HG03108 (cell line): ENCODE results near the gene GIMAP6.
"Not testable (repeated sequence)": the region's sequence is repeated elsewhere in the genome, so short reads cannot be mapped to it uniquely, and the experiment has no call there.

Source experiments
- ATAC-seq: cut with Tn5 transposase; IDR thresholded peaks from one replicate; pipeline ENCODE4 v1.9.1; 2021; ENCODE audit warnings: moderate library complexity; ENCODE audit not compliant: unreplicated experiment

The GIMAP6 gene

DNA sequence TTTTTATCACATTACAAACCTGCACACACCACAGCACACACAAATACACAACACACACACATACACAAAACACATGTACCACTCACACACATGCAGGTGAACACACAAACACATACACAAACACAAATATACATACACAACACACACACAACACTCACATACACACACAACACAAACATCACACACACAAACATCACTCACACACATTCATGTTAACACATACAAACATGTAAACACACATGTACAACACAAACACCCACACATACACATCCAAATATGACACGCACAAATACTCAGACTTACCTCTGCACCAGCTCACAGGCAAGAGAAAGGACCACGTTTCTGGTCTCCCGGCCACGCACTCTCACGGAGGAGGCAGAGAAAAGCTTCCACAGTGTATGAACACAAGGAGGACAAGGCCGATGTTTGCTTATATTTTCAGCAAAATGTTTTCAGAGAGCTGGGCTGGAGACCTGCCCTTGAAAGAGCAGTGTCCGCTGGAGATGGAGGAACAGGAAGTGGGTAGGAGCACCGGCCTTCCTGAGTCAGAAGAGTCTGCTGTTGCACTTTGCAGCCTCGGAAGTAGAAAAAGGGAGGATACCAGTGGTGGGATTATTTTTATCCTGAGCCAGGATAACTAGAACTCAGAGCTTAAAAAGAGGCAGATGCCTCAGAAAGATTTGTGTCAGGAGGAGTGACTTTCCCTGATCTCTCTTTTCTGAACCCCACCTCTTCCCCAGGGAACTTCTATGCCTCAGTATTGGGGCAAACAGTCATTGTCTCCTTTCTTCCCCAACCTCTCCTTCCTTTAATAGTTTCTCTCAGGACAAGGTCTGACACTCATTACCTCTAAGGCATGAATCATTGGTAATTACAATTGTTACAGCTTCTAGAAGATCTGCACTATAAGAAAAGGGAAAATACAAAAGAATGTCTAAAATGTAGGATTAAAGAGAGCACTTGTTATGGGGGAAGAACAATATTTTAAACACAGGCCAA is at the start of gene GIMAP6:
GIMAP6 (minus strand) TSS at position 520 of the 999 bp plus-strand sequence. CDS start 2,243 bp downstream, outside the sequence.
- peak; percentile 83 for ATAC-seq

DNA sequence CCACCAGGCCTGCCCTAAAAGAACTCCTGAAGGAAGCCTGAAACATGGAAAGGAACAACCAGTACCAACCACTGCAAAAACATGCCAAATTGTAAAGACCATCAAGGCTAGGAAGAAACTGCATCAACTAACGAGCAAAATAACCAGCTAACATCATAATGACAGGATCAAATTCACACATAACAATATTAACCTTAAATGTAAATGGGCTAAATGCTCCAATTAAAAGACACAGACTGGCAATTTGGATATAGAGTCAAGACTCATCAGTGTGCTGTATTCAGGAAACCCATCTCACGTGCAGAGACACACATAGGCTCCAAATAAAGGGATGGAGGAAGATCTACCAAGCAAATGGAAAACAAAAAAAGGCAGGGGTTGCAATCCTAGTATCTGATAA is 48.2 kb upstream of the GIMAP6 start:
- not testable (repeated sequence) for ATAC-seq

DNA sequence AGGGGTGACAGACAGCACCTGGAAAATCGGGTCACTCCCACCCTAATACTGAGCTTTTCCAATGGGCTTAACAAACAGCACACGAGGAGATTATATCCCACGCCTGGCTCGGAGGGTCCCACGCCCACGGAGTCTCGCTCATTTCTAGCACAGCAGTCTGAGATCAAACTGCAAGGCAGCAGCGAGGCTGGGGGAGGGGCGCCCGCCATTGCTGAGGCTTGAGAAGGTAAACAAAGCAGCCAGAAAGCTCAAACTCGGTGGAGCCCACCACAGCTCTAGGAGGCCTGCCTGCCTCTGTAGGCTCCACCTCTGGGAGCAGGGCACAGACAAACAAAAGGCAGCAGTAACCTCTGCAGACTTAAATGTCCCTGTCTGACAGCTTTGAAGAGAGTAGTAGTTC is 46.4 kb upstream of the GIMAP6 start:
- ATAC-seq, result not testable (repeated sequence)

DNA sequence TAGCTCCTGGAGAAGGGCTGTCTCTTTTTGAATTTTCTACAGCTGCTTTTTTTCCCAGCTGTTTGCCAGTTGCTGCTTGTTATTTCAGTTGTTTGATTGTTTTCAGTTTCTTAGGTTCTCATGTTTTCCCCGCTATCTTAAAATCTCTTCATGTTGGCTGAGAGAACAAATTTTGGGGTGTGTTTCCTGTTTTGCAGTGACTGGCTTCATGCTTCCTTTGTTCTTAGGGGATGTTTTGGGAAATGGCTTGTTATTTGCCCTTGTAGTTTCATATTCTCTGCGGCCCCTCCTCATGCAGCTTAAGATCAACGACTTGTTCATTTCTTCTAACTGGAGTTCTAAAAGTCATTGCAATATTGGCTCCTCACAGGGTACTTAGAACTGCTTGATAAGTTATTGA is 44.7 kb upstream of the GIMAP6 start:
- not testable (repeated sequence) for ATAC-seq

DNA sequence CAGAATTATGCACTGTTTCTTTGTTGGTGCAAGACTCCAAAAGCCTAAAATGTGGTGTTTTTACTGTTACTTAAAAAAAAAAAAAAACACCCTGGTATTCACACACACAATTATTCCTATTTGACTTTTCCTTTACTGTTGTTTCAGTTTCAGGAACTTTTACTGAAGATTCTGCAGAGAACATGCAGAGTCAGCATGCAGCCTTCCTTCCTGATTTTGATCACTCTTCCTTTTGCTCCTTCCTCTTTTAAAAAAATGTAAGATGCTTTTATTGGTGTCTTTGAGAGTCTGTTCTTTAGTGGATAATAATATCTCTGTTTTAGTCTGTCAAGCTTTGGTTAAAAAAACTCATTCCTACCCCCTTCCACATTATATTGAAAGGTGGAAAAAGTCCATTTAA is 44.1 kb upstream of the GIMAP6 start:
- ATAC-seq, result not testable (repeated sequence)

DNA sequence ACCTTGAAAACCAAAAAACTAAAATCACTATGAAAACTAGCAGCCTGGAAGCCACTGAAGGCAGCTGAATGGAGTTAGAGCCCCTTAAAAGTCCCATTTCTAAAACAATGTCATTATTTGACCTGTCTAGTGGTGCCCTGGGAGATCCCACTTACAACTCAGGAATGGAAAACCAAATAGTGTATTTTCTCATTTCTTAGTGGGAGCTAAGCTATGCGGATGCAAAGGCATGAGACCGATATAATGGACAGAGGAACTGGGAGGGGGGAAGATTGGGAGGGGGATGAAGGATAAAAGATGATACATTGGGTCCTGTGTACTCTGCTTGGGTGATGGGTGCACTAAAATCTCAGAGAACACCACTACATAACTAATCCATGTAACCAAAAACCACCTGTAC is 43.5 kb upstream of the GIMAP6 start:
- ATAC-seq, result no peak

DNA sequence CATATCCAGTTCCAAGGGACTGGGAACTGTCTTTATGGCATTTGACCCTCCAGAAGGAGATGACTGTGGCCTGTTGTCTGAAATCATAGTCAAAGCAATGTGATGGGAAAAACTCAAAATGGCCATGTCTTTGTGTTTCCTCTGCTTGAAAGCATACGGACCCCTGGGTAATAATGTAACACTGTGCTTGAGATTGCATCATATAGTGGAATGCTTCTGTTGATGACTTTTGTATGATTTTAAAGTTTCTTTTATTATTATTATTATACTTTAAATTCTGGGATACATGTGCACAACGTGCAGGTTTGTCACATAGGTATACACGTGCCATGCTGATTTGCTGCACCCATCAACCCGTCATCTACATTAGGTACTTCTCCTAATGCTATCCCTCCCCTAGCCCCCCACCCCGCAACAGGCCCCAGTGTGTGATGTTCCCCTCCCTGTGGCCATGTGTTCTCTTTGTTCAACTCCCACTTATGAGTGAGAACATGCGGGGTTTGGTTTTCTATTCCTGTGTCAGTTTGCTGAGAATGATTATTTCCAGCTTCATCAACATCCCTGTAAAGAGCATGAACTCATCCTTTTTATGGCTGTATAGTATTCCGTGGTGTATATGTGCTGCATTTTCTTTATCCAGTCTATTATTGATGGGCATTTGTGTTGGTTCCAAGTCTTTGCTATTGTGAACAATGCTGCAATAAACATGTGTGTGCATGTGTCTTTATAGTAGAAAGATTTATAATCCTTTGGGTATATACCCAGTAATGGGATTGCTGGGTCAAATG is 39.8 kb upstream of the GIMAP6 start:
- ATAC-seq, result not testable (repeated sequence)

DNA sequence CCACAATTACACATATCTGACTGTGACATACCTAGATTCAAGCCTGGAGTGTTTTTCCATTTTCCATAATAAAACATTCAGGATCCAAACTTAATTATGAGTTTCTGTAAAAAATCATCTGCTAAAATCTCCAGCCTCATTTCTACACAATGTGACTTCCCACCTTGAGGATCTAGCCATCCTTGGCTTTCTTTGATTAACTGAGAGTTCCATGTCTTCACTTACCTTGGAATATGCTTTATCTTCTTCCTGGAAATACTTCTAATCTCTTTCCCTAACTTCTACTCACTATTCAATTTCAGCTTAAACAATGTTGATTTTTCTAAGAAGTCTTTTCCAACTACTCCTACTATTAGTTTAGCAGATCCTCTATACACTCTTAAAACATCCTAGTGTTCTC is 36.8 kb upstream of the GIMAP6 start:
- no peak for ATAC-seq

DNA sequence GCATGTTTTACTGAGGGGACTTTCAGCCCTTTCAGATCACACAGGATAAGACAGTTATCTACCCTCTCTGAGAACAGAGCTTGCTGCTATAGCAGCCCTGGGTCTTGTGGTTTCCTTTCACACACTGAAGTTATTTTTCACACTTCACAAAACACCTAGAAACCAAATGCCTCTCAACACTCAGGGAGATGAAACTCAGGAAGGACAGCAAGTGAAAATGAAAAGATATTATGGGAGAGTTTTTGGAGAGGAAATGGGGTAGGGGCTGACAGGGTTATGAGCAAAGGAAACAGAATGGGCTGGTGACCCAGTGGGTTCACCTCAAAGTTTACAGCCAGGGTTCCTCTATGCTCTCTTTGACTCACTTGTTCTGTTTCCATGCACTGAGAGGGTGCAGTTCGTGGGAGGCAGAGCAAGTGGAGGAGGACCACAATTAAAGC is 36.3 kb upstream of the GIMAP6 start:
- peak; percentile 83 for ATAC-seq

DNA sequence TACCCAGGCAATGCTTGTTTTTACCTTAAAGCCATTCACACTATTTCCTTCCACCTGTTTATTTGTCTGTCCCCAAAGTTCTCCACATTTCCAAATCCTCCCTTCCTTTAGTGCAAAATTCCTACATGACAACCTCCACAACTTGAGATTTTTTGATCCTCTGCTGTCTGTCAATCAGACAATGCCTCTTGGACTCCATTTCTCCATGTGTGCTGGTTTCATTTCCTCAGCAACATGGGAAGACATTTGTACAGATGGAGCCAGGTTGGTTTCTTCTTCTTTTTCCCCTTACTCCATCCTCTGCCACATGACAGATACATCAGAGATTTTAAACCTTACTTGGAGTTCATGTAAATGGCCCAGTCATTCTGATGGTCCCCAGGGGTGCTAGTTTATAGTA is 34.2 kb upstream of the GIMAP6 start:
- ATAC-seq, result no peak

DNA sequence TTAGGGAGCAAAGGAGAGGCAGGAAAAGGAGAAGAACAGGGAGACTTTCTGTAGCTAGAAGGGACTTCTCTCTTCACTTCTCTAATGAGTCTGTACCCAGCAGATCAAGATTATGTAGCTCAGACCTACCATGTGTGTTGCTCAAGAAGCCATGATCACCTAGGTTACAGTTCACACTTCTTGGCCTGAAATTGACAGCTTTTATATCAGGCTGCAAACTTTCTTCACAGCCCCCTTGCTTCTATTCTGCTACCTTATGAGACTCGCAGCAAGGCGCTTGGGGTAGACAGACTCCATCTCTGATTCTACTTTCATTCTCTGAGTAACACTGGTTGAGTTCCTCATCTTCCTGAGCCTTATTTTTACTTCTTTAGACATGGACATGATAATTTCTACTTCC is 33.7 kb upstream of the GIMAP6 start:
- no peak for ATAC-seq

DNA sequence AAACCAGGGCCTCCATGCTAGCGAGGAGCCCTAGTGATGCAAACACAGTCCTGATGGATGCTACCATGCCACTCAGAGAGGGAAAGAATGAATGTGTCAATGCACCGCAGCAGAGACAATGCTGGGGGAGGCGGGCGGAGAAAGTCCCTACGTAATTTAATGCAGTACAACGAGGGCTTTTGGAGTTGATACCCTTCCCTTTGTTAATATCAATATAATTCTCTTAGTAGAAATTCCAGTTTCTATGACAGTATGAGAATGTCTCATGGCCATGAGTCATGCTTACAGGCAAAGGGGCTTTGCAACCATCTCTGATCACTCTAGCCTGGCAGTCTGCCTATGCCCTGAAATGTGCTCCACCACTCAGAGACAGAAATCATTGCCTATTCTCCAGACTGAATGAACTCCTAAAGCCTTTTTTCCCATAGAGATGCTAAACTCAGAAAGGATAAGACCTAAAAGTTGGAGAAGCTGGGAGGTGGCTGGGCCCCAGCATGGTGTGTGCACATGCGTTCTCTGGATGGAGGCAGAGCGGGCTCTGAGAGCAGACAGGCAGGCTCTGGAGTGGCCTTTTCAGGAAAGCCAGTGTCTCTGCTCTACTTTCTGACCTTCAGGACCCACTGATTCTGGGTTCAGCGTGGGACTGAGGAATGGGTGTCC is 33.0 kb upstream of the GIMAP6 start:
- ATAC-seq, result no peak

DNA sequence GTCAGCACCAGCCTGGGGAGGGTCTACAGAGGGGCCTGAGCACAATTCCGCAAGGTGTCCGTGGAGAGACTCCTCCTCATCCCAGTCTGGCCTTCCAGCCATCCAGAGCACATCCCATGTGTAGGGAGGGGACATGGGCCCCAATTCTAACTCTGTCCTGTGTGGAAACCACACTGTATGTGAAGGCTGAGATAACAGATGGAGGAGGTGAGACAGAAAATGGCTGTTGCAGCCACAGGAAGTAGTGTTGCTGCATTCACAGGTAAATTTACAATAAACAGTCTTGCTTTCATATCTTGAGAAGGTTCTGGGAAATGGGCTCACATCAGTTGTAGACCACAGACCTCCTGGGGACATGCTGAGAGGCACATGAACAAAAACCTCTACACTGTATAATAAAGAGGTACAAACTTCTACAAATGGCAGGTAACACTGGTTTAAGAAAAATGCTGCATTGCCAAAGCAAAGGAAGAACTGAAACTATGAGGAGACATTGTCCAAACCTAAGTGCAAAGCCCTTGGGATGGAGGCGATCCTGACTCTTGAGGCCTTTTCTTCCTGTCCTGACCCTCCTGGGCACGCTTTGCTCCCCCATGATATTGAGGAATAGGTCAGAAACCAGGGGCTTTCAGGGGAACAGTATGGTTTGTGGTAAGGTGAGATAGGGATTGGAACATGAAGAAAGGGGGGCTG is 31.8 kb upstream of the GIMAP6 start:
- no peak for ATAC-seq

DNA sequence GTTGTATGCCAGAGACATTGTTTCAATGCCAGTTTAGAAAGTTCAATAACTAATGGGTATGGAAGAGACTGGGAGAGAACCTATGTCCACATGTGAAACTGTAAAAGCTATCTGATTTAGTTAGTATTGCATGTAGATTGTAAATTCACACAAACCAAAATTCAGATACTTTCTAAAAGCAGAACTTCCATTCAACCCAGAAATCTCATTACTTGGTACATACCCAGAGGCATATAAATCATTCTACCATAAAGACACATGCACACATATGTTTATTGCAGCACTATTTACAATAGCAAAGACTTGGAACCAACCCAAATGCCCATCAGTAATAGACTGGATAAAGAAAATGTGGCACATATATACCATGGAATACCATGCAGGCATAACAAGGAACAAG is 30.6 kb upstream of the GIMAP6 start:
- ATAC-seq, result not testable (repeated sequence)

DNA sequence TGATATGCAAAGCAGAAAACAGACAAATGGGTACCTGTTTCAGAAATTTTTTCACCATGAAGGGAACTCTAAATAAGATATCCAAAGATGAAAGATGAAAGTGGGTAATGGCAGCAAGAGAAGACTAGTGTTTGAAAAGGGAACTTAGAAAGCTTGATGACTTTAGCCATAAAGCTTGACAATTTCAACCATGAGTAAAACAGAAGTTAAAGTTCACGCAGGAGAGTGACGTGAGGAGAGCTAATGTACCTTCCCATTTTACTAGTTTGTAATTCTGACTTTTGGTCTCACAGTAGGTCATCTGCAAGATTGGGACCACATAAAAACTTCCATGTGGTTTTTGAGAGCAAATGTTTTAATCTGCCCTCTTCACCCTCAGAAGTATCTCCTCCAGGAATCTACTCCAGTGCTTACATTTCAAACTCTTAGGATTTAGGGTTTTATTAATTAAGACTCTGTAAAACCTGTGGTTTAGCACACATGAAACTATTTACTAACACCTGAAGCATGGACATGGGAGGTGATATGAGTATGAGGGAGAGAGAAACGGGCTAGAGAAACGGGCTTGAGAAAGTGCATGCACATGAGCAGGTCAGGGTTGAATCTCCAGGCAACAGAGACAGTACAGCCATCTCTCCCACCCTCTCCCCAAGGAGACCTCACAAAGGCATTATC is 28.9 kb upstream of the GIMAP6 start:
- ATAC-seq, result no peak

DNA sequence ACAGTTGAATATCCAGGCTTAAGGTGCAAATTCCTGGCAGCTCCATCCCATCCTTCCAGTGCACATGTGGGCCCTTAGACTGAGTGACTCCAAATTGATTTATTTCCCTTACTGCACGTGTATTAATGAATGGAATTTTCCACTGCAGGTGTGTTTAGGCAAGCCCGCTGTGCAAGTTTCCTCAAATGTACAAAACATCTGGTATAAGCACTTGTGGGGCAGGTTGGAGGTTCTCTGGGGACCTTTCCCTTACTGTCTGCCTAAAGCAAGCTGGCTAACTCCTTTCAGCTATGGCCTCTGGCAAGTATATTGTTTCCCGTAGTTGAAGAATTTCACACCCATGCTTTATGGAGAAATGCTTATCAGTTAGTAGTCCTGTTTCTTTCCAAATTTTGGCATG is 25.3 kb upstream of the GIMAP6 start:
- no peak for ATAC-seq

DNA sequence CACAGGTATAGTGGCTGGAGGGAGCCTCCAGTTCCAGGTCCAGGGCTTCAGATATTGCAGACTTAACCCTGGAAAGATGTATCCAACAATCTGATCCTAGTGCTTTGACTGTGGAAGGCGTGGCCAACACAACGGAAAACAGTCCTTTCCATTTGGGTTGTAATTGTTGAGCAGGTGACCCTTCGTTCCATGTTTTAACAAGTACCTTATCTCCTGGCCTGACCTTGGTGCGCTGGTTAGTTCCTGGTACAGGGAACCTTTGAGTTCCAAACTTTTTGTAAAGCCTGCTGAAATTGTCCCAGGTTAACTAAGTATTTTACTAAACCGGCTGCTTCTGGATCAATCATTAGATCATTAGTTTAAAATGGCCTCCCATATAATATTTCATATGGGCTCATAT is 23.9 kb upstream of the GIMAP6 start:
- ATAC-seq, result no peak

DNA sequence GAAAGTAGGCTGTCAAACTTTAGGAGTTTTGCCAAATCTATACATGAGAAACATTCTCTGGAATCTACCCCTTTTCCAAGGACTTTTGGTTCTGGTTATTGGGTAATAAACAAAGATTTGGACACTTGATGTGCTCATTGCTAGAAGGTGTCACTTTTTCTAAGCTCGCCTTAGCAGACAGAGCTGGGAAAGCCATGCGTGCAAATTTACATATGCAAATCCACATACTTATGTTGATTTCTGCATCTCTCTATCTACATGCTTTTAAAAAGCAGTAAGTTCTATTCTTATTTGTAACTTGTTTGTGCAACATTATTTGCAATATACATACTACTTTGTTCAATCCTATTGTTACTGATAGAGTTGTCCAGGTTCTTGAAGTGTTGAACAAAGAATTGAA is 22.5 kb upstream of the GIMAP6 start:
- ATAC-seq, result no peak

DNA sequence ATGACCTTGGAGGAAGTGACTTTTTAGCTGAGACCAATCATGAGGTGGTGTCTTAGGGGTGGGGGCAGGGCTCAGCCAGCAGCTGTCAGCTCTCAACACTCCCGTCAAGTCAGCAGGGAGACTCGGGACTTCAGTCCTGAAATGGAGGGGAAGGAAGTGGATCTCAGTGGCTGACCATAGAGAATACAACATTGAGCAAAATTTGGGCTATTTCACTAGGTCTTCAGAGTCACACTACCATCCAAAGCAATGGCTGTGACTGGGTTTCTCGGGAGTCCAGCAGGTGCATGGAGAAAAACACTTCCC is 16.8 kb upstream of the GIMAP6 start:
- no peak for ATAC-seq

DNA sequence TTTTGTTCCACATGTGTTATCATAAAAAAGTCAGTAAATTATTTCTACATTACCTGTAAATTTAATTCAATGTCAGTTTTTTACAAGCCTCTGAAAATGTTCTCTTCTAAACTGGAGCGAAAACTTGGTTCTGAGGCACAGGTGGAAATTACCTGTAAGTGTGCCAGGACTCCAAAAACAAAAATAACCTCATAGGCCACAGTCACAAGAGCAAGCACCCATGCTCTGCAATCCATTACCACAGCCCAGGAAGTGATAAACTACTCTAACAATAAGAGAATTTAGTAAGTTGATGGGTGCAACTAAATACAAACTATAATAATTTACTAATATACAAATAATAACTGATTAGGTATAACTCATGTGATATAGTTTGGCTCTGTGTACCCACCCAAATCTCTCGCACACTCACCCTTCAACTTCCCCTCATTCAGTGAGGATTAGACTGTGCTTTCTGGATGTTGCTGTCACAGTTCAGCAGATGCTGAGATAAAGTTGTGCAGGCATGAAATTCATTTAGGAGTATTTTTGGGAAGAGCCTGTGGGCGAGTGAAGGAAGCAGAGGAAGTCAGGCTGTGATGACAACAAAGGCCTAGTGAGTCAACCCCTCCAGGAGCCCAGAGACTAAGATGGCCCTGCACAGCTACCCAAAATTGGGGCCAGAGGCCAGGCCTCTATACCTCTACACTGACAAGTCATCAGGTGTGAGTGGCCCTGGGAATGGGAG is 16.3 kb upstream of the GIMAP6 start:
- no peak for ATAC-seq
